H9 (cell line): ENCODE results near the gene TBC1D9. TPM values are rescaled to one million over a fixed set of nuclear protein-coding genes. Genes with fewer than 3 reads are reported as not detected.

Experiments
- DNase-seq: peaks from one replicate; pipeline ENCODE4 v3.0.0-alpha.2; 2017
- H2AFZ ChIP-seq: one replicate; pipeline ENCODE4 v1.6.1; 2013; ENCODE audit warnings: mild to moderate bottlenecking, low read length, control low read depth, moderate library complexity
- H2AK5ac ChIP-seq: 2 replicates; pipeline ENCODE4 v1.6.1; 2013; ENCODE audit warnings: low read length, control low read depth, mixed read lengths; ENCODE audit not compliant: insufficient read length
- H2BK120ac ChIP-seq: one replicate; pipeline ENCODE4 v1.6.1; 2013; ENCODE audit warnings: low read depth, mild to moderate bottlenecking, low read length, control low read depth, inconsistent platforms; ENCODE audit not compliant: poor library complexity, severe bottlenecking
- H2BK12ac ChIP-seq: 2 replicates; pipeline ENCODE4 v1.6.1; 2013; ENCODE audit warnings: low read length, control low read depth, mixed read lengths, low read depth; ENCODE audit not compliant: insufficient read length
- H2BK15ac ChIP-seq: 2 replicates; pipeline ENCODE4 v1.6.1; 2013; ENCODE audit warnings: low read depth, low read length, control low read depth
- H2BK20ac ChIP-seq: one replicate; pipeline ENCODE4 v1.6.1; 2013; ENCODE audit warnings: low read depth, mild to moderate bottlenecking, low read length, control low read depth, inconsistent platforms; ENCODE audit not compliant: poor library complexity, severe bottlenecking
- H2BK5ac ChIP-seq: 2 replicates; pipeline ENCODE4 v1.6.1; 2013; ENCODE audit warnings: low read length, control low read depth, mixed read lengths; ENCODE audit not compliant: insufficient read length
- H3K14ac ChIP-seq: 2 replicates; pipeline ENCODE4 v1.6.1; 2013; ENCODE audit warnings: low read length, control low read depth; ENCODE audit not compliant: insufficient read depth
- H3K18ac ChIP-seq: 2 replicates; pipeline ENCODE4 v1.6.1; 2013; ENCODE audit warnings: low read depth, mild to moderate bottlenecking, mixed read lengths, low read length, control low read depth; ENCODE audit not compliant: insufficient read length
- H3K23ac ChIP-seq: 2 replicates; pipeline ENCODE4 v1.6.1; 2013; ENCODE audit warnings: low read length, control low read depth, mixed read lengths, low read depth; ENCODE audit not compliant: insufficient read length
- H3K23me2 ChIP-seq: 2 replicates; pipeline ENCODE4 v1.6.1; 2013; ENCODE audit warnings: low read depth, mild to moderate bottlenecking, mixed read lengths, low read length, control low read depth; ENCODE audit not compliant: insufficient read length, poor library complexity, severe bottlenecking
- H3K27ac ChIP-seq: 2 replicates; pipeline ENCODE4 v1.5.1; 2013; ENCODE audit warnings: low read length, control low read depth, mixed read lengths, low read depth; ENCODE audit not compliant: insufficient read length
- H3K27me3 ChIP-seq: 2 replicates; pipeline ENCODE4 v1.6.1; 2013; ENCODE audit warnings: low read length, control low read depth, inconsistent platforms; ENCODE audit not compliant: insufficient read depth
- H3K4ac ChIP-seq: 2 replicates; pipeline ENCODE4 v1.6.1; 2013; ENCODE audit warnings: low read depth, mild to moderate bottlenecking, control low read depth, inconsistent platforms, low read length, moderate library complexity
- H3K4me1 ChIP-seq: 2 replicates; pipeline ENCODE4 v1.6.1; 2013; ENCODE audit warnings: low read length, control low read depth, inconsistent platforms; ENCODE audit not compliant: insufficient read depth
- H3K4me2 ChIP-seq: 2 replicates; pipeline ENCODE4 v1.6.1; 2013; ENCODE audit warnings: low read length, control low read depth, mixed read lengths; ENCODE audit not compliant: insufficient read length, insufficient read depth
- H3K56ac ChIP-seq: 2 replicates; pipeline ENCODE4 v1.6.1; 2013; ENCODE audit warnings: low read depth, mild to moderate bottlenecking, mixed read lengths, low read length, control low read depth; ENCODE audit not compliant: insufficient read length
- H3K79me1 ChIP-seq: 2 replicates; pipeline ENCODE4 v1.6.1; 2013; ENCODE audit warnings: low read depth, mild to moderate bottlenecking, moderate library complexity, low read length, control low read depth, inconsistent platforms; ENCODE audit not compliant: insufficient read depth, poor library complexity, severe bottlenecking
- H3K79me2 ChIP-seq: 2 replicates; pipeline ENCODE4 v1.6.1; 2013; ENCODE audit warnings: low read length, control low read depth, inconsistent platforms; ENCODE audit not compliant: insufficient read depth
- H3K9ac ChIP-seq: 2 replicates; pipeline ENCODE4 v1.6.1; 2013; ENCODE audit warnings: low read length, control low read depth, mixed read lengths; ENCODE audit not compliant: insufficient read length; ENCODE audit errors: extremely low read depth
- H3K9me3 ChIP-seq: one replicate; pipeline ENCODE4 v1.6.1; 2013; ENCODE audit warnings: low read depth, low read length, inconsistent platforms; ENCODE audit not compliant: control insufficient read depth
- H3T11ph ChIP-seq: one replicate; pipeline ENCODE4 v1.6.1; 2013; ENCODE audit warnings: mild to moderate bottlenecking, low read length, control low read depth, inconsistent platforms
- H4K20me1 ChIP-seq: one replicate; pipeline ENCODE4 v1.6.1; 2013; ENCODE audit not compliant: control insufficient read depth, insufficient read length, insufficient read depth
- H4K5ac ChIP-seq: 2 replicates; pipeline ENCODE4 v1.6.1; 2013; ENCODE audit warnings: low read depth, mild to moderate bottlenecking, mixed read lengths, low read length, control low read depth; ENCODE audit not compliant: insufficient read length
- H4K8ac ChIP-seq: replicated peaks from 2 replicates; pipeline ENCODE4 v1.6.1; 2013; ENCODE audit warnings: low read length, control low read depth, mixed read lengths, low read depth; ENCODE audit not compliant: insufficient read length
- H4K91ac ChIP-seq: 2 replicates; pipeline ENCODE4 v1.6.1; 2013; ENCODE audit warnings: low read depth, mild to moderate bottlenecking, moderate library complexity, mixed read lengths, low read length, control low read depth; ENCODE audit not compliant: insufficient read length
- H3K27ac Mint-ChIP-seq, 3 experiments: 2 replicates in 2 of 3; 3 replicates in 1 of 3; pipeline ENCODE4 v1.8.0; 2020 to 2021; ENCODE audit warnings: mixed read lengths in 3 of 3, mild to moderate bottlenecking in 1 of 3, moderate library complexity in 1 of 3
- H3K27me3 Mint-ChIP-seq: 2 replicates; pipeline ENCODE4 v1.8.0; 2021; ENCODE audit warnings: low read depth, mild to moderate bottlenecking, moderate library complexity, mixed read lengths
- H3K36me3 Mint-ChIP-seq, 3 experiments: 2 replicates in 2 of 3; 3 replicates in 1 of 3; pipeline ENCODE4 v1.8.0; 2020 to 2021; ENCODE audit warnings: low read depth in 3 of 3, mixed read lengths in 3 of 3; ENCODE audit not compliant: insufficient read depth in 1 of 3
- H3K4me1 Mint-ChIP-seq, 2 experiments: 2 replicates each; pipeline ENCODE4 v1.8.0; 2020; ENCODE audit warnings: mixed read lengths in 2 of 2
- H3K4me3 Mint-ChIP-seq, 2 experiments: 2 replicates in 1 of 2; 3 replicates in 1 of 2; pipeline ENCODE4 v1.8.0; 2020 to 2021; ENCODE audit warnings: mild to moderate bottlenecking in 2 of 2, mixed read lengths in 2 of 2, moderate library complexity in 1 of 2
- H3K9me3 Mint-ChIP-seq, 2 experiments: 2 replicates in 1 of 2; 3 replicates in 1 of 2; pipeline ENCODE4 v1.8.0; 2020; ENCODE audit warnings: mild to moderate bottlenecking in 2 of 2, mixed read lengths in 2 of 2, moderate library complexity in 1 of 2
- total RNA-seq: library from RNA; stranded (reverse); gene quantifications from 2 replicates; pipeline ENCODE4 v1.2.1, GENCODE V29; 2021
- TF ChIP-seq, protein P1 (sequence below): fragments of 200-600 bp; sonication (generic); conservative IDR thresholded peaks from 3 replicates; pipeline ENCODE4 v1.8.0; 2021; ENCODE audit warnings: antibody characterized with exemption, mild to moderate bottlenecking

The TBC1D9 gene
- total RNA-seq, 1 experiment from 2014 or later, result 0.63 TPM

DNA sequence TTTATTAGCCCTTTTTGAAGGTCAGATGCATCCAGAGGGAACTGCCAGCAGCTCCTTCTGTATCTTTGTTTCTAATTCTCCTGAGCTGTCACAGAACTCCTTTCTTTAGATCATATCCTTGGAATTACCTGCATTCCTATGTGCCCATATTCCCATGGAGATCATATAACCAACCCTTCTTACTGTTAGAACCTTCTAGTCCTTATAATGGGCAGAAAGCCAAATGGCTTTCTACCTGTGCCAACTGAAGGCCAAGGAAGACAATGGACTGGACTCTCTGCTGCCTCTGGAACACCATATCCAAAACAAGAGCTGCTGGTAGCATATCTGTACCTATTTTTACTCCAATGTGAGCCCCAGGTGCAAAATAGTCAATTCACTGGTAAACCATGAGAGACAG, 60.7 kb downstream of the TBC1D9 start:
- Mint-ChIP-seq H3K4me3 (no peak overlapping the region), H3K9me3 (no peaks in the 10 kb centered on the region), H3K27me3 (peaks cover 37% of the 10 kb centered on the region), H3K27ac (no peak overlapping the region), H3K4me1 (peaks cover 14 to 15% of the 10 kb centered on the region in 2 experiments), H3K36me3 (no peaks in the 10 kb centered on the region)
- Histone ChIP-seq H3K4ac (no peak overlapping the region), H2BK120ac (no peak overlapping the region), H2BK5ac (no peak overlapping the region), H3K79me2 (no peaks in the 10 kb centered on the region), H3K4me1 (no peaks in the 10 kb centered on the region), H3K79me1 (no peaks in the 10 kb centered on the region), H2BK15ac (no peak overlapping the region), H2AK5ac (no peak overlapping the region), H3K9ac (no peak overlapping the region), H2BK20ac (no peak overlapping the region), H2BK12ac (no peak overlapping the region), H3K23me2 (no peaks in the 10 kb centered on the region), H4K20me1 (no peaks in the 10 kb centered on the region), H4K91ac (no peak overlapping the region), H4K5ac (no peak overlapping the region), H3K23ac (no peak overlapping the region), H4K8ac (no peak overlapping the region), H3K56ac (no peak overlapping the region), H3K18ac (no peak overlapping the region), H3K4me2 (no peak overlapping the region), H3K27me3 (peaks cover 5% of the 10 kb centered on the region; the same call in 1 of the 2 replicates), H3T11ph (no peak overlapping the region), H3K9me3 (no peaks in the 10 kb centered on the region), H3K14ac (no peak overlapping the region), H2AFZ (no peak overlapping the region), H3K27ac (no peak overlapping the region)
- TF ChIP-seq, protein P1, sequence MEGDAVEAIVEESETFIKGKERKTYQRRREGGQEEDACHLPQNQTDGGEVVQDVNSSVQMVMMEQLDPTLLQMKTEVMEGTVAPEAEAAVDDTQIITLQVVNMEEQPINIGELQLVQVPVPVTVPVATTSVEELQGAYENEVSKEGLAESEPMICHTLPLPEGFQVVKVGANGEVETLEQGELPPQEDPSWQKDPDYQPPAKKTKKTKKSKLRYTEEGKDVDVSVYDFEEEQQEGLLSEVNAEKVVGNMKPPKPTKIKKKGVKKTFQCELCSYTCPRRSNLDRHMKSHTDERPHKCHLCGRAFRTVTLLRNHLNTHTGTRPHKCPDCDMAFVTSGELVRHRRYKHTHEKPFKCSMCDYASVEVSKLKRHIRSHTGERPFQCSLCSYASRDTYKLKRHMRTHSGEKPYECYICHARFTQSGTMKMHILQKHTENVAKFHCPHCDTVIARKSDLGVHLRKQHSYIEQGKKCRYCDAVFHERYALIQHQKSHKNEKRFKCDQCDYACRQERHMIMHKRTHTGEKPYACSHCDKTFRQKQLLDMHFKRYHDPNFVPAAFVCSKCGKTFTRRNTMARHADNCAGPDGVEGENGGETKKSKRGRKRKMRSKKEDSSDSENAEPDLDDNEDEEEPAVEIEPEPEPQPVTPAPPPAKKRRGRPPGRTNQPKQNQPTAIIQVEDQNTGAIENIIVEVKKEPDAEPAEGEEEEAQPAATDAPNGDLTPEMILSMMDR, result no peak
- DNase-seq, result no peak
